Tongue (tissue), 2 donors: ENCODE measurements around the gene C2orf68. TPM values are rescaled to one million over a fixed set of nuclear protein-coding genes. Genes with fewer than 3 reads are reported as not detected.
"Not testable (repeated sequence)": the region's sequence is repeated elsewhere in the genome, so short reads cannot be mapped to it uniquely, and the experiment has no call there.

Experiments used
- DNase-seq: peaks from one replicate; pipeline ENCODE4 v3.0.0-alpha.2; 2015
- total RNA-seq: library from RNA; depleted of rRNA; stranded (reverse); fragments of >200 nt; gene quantifications from one replicate; pipeline ENCODE4 v1.2.3, GENCODE V29; 2014

Gene C2orf68
- total RNA-seq: 38.5 TPM

GRCh38 chr2:85611705-85612587, at the start of gene C2orf68:
TSS of gene C2orf68 (minus strand) at chr2:85612066. CDS start at chr2:85611984, 82 bp downstream.
- peak; percentile 97 for DNase-seq

GRCh38 chr2:85661139-85661858, 49.4 kb upstream of the C2orf68 start:
- no peak for DNase-seq

- no peak for DNase-seq
These were observed 48.9 kb upstream of the C2orf68 start for GRCh38 chr2:85660725-85661124.

DNA sequence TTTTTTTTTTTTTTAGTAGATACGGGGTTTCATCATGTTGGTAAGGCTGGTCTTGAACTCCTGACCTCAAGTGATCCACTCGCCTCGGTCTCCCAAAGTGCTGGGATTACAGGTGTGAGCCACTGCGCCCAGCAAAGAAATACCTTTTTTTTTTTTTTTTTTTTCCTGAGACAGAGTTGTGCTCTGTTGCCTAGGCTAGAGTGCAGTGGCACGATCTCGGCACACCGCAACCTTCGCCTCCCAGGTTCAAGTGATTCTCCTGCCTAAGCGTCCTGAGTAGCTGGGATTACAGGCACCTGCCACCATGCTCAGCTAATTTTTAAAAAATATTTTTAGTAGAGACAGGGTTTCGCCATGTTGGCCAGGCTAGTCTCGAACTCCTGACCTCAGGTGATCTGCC, 48.4 kb upstream of the C2orf68 start:
- not testable (repeated sequence) for DNase-seq

DNA sequence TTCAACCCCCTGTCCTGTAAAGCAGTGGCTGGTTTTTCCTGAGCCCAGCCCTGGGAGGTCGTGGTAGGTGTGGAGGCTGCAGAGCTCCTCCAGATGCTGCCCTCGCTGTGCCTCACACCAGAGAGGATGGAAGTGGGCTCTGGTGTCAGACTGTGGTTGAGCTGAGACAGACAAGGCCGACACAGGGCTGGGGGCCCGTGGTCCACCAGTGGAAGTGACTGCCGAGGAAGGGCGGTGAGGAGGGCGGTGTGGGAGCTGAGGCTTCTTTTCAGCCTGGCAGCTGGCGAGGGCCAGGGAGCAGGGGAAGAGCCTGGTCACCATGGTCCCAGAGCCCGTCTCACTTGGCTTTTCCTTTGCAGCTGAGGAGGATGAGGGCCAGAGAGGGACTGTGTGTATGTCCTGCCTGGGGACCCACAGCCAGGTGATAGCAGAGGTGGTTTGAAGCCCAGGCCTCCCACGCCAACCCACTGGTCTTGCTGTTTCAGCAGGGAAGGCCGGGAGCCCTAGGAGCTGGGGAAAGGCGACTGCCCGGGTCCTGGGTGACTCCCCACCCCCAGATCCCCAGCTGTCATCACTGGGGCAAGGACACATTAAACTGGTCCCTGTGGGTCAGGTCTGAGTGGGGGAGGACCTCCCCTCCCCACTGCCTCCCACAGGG, 47.6 kb upstream of the C2orf68 start:
- DNase-seq: no peak

DNA sequence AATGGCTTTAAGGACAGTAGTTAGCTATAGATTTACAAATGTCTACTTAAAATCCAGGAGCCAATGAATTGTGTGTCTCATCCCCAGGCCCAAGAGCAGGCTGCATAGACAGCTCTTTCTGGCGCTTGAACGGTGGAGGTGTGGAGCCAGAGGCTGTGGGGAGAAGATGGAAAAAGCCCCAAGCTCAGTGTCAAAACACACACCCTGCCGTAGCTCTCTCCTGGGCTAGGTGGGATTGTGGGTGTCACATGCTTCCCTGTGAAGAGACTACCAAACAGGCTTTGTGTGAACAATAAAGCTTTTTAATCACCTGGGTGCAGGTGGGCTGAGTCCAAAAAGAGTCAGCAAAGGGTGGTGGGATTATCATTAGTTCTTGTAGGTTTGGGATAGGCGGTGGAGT, 45.5 kb upstream of the C2orf68 start:
- DNase-seq: not testable (repeated sequence)

DNA sequence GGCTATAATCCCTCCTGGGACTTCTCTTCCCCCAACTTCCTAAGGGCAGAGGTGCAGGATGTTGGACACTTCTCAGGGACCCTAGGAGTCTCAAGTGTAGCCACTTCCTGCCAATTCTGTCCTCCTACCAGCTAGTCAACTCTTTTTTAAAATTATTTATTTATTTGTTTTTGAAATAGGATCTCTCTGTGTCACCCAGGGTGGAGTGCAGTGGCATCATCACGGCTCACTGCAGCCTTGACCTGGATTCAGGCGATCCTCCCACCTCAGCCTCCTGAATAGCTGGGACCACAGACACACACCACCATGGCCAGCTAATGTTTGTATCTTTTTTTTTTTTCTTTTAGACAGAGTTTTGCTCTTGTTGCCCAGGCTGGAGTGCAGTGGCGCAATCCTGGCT, 44.6 kb upstream of the C2orf68 start:
- no peak for DNase-seq

DNA sequence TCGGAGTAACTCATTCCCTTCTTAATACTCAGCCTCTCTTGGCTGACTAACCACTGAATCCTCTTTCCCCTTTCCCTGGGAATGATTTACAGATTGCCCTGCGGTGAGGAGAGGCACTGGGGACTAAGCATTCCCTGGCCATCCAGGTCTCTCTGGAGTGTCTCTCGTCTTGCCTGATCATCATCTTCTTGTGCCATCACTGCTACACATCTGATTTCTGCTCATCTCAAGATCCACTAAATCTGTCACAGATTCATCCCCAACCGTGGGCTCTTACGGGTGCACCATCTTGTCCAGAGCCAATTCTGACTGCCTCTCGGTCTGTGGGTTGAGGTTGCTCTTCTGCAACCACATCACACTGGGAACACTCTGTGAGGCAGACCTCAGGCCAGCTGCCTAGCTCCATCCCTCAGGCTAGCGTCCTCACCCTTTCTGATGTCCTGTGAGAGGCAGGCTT, 44.1 kb upstream of the C2orf68 start:
- DNase-seq: no peak

DNA sequence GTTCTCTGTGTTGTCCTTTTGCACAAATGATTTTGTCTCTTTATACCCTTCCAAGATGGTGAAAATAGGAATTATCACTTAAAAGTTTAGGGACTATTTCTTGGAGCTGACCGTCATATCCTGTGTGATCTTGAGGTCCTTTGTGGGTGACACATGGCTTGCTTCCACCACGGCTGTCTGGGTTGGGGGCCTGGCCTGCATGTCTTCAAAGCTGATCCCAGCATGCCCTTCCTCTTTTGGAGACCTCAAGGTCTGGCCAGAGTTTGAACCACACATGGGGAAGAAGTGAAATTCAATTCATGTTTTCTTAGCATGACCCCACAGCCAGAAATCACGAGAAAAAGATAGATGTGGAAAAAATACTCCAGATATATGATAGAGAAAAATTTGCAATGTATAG, 42.1 kb upstream of the C2orf68 start:
- no peak for DNase-seq

GRCh38 chr2:85652056-85652455, 40.2 kb upstream of the C2orf68 start:
- no peak for DNase-seq

DNA sequence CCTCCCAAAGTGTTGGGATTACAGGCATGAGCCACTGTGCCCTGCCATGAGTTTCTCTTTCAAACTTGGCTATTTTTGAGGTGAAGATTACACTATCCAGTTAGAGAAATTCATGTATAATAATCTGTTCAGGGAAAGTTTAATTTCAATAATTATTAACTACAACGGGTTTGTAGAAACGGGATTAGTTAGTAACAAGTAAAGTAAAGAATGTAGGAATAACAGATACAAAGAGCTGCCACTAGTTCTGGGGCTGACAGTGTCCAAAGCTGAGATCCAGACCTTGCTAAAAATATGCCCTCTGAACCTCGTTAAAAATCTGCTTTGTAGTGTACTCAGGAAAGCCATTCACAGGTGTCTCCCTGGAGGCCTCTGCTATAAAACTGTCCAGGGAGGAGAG, 39.2 kb upstream of the C2orf68 start:
- DNase-seq: no peak

- DNase-seq: no peak
These were observed 38.6 kb upstream of the C2orf68 start for GRCh38 chr2:85650456-85650855.

DNA sequence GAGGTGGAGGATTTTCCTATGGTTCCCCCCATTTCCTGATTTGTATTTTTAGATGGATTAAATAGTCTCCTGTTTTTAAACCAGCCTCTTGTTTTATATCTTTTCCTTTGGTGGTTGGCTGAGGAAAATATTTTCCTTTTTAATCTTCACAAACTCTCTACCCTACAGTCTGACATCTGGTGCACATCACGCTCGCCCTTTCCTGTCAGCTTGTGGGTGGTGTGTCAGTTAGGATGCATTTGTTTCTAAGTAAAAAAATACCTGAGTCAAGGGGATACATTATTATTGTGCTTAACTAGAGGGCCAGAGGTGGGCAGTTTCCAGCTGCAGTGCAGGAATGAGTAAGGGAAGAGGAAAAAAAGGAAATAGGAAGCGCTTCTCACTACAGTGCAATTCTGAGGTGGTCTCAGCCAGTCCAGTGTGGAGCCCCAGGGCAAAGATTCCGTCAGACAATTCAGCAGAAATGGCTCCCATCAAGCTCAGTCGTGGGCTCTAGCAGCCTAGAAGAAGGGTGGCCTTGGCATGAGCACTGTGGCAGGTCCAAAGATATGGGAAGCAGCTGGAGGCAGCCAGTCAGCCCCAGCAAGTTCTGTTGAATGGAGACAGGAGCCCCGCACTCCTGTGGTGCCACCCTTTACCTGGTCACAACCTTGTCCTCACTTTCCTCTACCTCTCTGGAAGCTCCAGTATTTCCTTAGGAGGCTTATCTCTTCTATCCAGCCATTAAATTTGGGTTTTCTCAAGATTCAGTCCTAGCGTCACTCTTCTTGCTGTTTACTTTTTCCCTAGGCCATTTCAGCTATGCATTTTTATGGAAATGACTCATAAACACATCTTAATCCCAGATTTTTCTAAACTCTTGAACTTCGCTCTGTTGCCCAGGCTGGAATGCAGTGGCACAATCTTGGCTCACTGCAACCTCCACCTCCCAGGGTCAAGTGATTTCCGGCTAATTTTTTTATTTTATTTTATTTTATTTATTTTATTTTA, 37.6 kb upstream of the C2orf68 start:
- DNase-seq: no peak

GRCh38 chr2:85648619-85649018, 36.8 kb upstream of the C2orf68 start:
- DNase-seq: peak; percentile 12

GRCh38 chr2:85647823-85648526, 36.1 kb upstream of the C2orf68 start:
- DNase-seq: no peak

- DNase-seq: no peak
These were observed 34.3 kb upstream of the C2orf68 start for GRCh38 chr2:85646166-85646565.

GRCh38 chr2:85644909-85645308, 33.0 kb upstream of the C2orf68 start:
- DNase-seq: no peak

- DNase-seq: no peak
These were observed 30.9 kb upstream of the C2orf68 start for GRCh38 chr2:85642725-85643124.

- no peak for DNase-seq
These were observed 23.8 kb upstream of the C2orf68 start for GRCh38 chr2:85635636-85636035.

- DNase-seq: no peak
These were observed 23.1 kb upstream of the C2orf68 start for GRCh38 chr2:85635011-85635410.

DNA sequence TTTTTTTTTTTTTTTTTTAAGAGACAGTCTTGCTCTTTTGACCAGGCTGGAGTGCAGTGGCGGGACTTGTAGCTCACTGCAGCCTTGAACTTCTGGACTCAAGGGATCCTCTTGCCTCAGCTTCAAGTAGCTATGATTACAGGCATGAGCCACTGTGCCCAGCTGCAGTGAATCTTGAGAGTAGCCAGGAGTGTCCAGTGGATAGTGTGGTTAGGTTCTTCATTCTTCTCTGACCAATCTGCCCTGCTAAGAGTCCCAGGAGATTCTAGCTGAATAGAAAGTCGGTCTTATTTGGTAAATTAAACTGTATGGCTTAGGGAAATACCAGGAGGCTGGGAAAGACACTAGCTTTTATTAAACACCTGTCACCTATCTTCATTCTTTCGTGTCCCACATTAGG, 19.4 kb upstream of the C2orf68 start:
- DNase-seq: no peak
